ENCODE data around the gene TNFAIP2. TPM values are rescaled to one million over a fixed set of nuclear protein-coding genes. Genes with fewer than 3 reads are reported as not detected.
"Not testable (repeated sequence)": the region's sequence is repeated elsewhere in the genome, so short reads cannot be mapped to it uniquely, and the experiment has no call there.

Gene TNFAIP2
- total and polyA plus RNA-seq, 9 of the 15 experiments (the other 6 are each of a cell fraction or from before 2014, with no cell fraction given): 22.6 to 68.6 (median 44.6) TPM

GRCh38 chr14:103118663-103119404, 4.4 kb upstream of the TNFAIP2 start (continued):
- no peak for TF ChIP-seq HCFC1 (IDR thresholded peaks at IDR 0.05; ENCODE audit: low read depth, low read length)
- TF ChIP-seq MCM7 (IDR thresholded peaks at IDR 0.05): no peak
- no peak for TF ChIP-seq NR0B1 (IDR thresholded peaks at IDR 0.05; ENCODE audit: partially characterized antibody)
- no peak for TF ChIP-seq ZNF584 (CRISPR knock-in tag; IDR thresholded peaks at IDR 0.05; ENCODE audit: low read depth)
- peak; percentile 38; the same call in 1 of the 2 replicates for TF ChIP-seq MYC (IDR thresholded peaks at IDR 0.05; ENCODE audit: low read depth, low read length)
- TF ChIP-seq MYC (CRISPR knock-in tag; IDR thresholded peaks at IDR 0.05; ENCODE audit: borderline replicate concordance, low read depth): no peak
- no peak for TF ChIP-seq THRA (IDR thresholded peaks at IDR 0.05)

- H3K9me1 ChIP-seq (ENCODE audit: control insufficient read depth, insufficient read depth, low read length); H4K20me1 ChIP-seq (replicated peaks; ENCODE audit: control insufficient read depth, insufficient read depth, low read length); H3K4me3 ChIP-seq; H3K27me3 ChIP-seq (ENCODE audit: control insufficient read depth in 2 of 2, insufficient read depth in 2 of 2, low read length in 2 of 2); POLR2A ChIA-PET; BruUV-seq (replicated peaks); H2AFZ ChIP-seq (ENCODE audit: low read depth, low read length); ATAC-seq; CTCF ChIA-PET (ENCODE audit: low intra/inter-chr PET ratio); H3K9ac ChIP-seq (ENCODE audit: insufficient read depth in 1 of 2, low read depth in 2 of 2, low read length in 2 of 2); H3K36me3 ChIP-seq (ENCODE audit: control insufficient read depth, insufficient read depth, low read length); H3K4me2 ChIP-seq (ENCODE audit: insufficient read depth, low read length); intact Hi-C loops (cut with micrococcal nuclease); in situ Hi-C loops (cut with MboI); DNase-seq (ENCODE audit: extremely low read depth in 1 of 4, low spot score in 3 of 4); H3K9me3 ChIP-seq (replicated peaks; ENCODE audit: control insufficient read depth, insufficient read depth, low read depth, low read length); FAIRE-seq: not testable (repeated sequence)
- Histone ChIP-seq H3K27ac (ENCODE audit: extremely low read depth, low read depth, low read length) (peak overlapping the region; percentile 36; the same call in 2 of the 3 replicates), H3K4me1 (replicated peaks in 1 of 2; ENCODE audit: control insufficient read depth in 2 of 2, insufficient read depth in 2 of 2, low read length in 2 of 2) (peaks cover 41 to 83% of the 10 kb centered on the region in 2 experiments), H3K79me2 (ENCODE audit: control insufficient read depth, insufficient read depth, low read length) (peaks cover 11% of the 10 kb centered on the region)
- TF ChIP-seq PTTG1 (tag; IDR thresholded peaks at IDR 0.05; ENCODE audit: low read depth): 0 out of 2 replicates have a peak, but pooled peaks have one; percentile 6
- 73% methylated on average over 3 of the region's 8 CpGs for WGBS (ENCODE audit: insufficient coverage, low coverage, missing lambda C conversion rate)
Observed at GRCh38 chr14:103119527-103119926, 3.7 kb upstream of the TNFAIP2 start.

All from K562 (cell line).